PC-3 (cell line): Measurements from ENCODE around the gene RBM15.

Experiments
- CTCF ChIP-seq: fragments of 300-600 bp; sonication (generic); conservative IDR thresholded peaks from 2 replicates; pipeline ENCODE4 v1.5.1; 2017; ENCODE audit warnings: antibody characterized with exemption, low read depth, mild to moderate bottlenecking, low read length
- EZH2phosphoT487 ChIP-seq: fragments of 300-600 bp; sonication (generic); IDR thresholded peaks from 2 replicates; pipeline ENCODE4 v1.6.1; 2018; ENCODE audit warnings: mild to moderate bottlenecking, antibody characterized with exemption, low read length, borderline replicate concordance

GRCh38 chr1:110348771-110349170, 9.6 kb downstream of the RBM15 start:
- TF ChIP-seq CTCF (no peak), EZH2phosphoT487 (no peak)
